GM10266 (cell line): ENCODE measurements around the gene RPL29.

Source experiments
- DNase-seq: peaks from one replicate; pipeline ENCODE4 v3.0.0; 2012; ENCODE audit errors: extremely low spot score
- CTCF ChIP-seq: IDR thresholded peaks from 2 replicates; pipeline ENCODE4 v1.5.1; 2012; ENCODE audit warnings: mild to moderate bottlenecking, low read depth; ENCODE audit not compliant: control insufficient read depth, insufficient read depth; ENCODE audit errors: missing control alignments

The RPL29 gene

GRCh38 chr3:51966922-51967383 is 28.7 kb downstream of the RPL29 start:
- no peak for DNase-seq
- TF ChIP-seq CTCF, result no peak

- DNase-seq, result no peak
- TF ChIP-seq CTCF, result no peak
These were observed 29.2 kb downstream of the RPL29 start for GRCh38 chr3:51966486-51966885.

GRCh38 chr3:51966016-51966415 is 29.7 kb downstream of the RPL29 start:
- no peak for TF ChIP-seq CTCF
- no peak for DNase-seq

GRCh38 chr3:51964521-51964920 is 31.2 kb downstream of the RPL29 start:
- no peak for DNase-seq
- TF ChIP-seq CTCF, result no peak

GRCh38 chr3:51963951-51964451 is 31.7 kb downstream of the RPL29 start:
- no peak for TF ChIP-seq CTCF
- no peak for DNase-seq

- no peak for DNase-seq
- TF ChIP-seq CTCF, result no peak
These were observed 32.7 kb downstream of the RPL29 start for GRCh38 chr3:51962854-51963530.
